Testis (tissue), 3 donors: ENCODE measurements around the gene CLDN5. TPM values are rescaled to one million over a fixed set of nuclear protein-coding genes. Genes with fewer than 3 reads are reported as not detected.

Experiments
- DNase-seq: peaks from one replicate; pipeline ENCODE4 v3.0.0-alpha.2; 2019
- H3K27ac ChIP-seq, 2 donors: fragments of 200-600 bp; sonication (generic); one replicate each; pipeline ENCODE4 v1.5.1; 2019
- H3K27me3 ChIP-seq: fragments of 200-600 bp; sonication (generic); one replicate; pipeline ENCODE4 v1.5.1; 2019
- H3K36me3 ChIP-seq: fragments of 200-600 bp; sonication (generic); one replicate; pipeline ENCODE4 v1.5.1; 2017; ENCODE audit warnings: low read depth; ENCODE audit errors: missing control alignments
- H3K4me1 ChIP-seq: fragments of 200-600 bp; sonication (generic); one replicate; pipeline ENCODE4 v1.5.1; 2019
- H3K4me3 ChIP-seq, 2 donors: fragments of 200-600 bp; sonication (generic); one replicate each; pipeline ENCODE4 v1.5.1; 2017 to 2019
- H3K9me3 ChIP-seq: fragments of 200-600 bp; sonication (generic); one replicate; pipeline ENCODE4 v1.5.1; 2017
- POLR2A ChIP-seq: fragments of 450-650 bp; IDR thresholded peaks from one replicate; pipeline ENCODE4 v1.6.1; 2017; ENCODE audit warnings: antibody characterized with exemption, mild to moderate bottlenecking, moderate library complexity
- WGBS, 2 donors: methylation state at CpG; one replicate each; pipeline ENCODE4 v1.1.5; 2018; 5-methylcytosine and 5-hydroxymethylcytosine counted together
- intact Hi-C: fragments of 100-400 bp; cut with DNase I; formaldehyde crosslinking; loops from one replicate; pipeline ENCODE4 v1.15.1; 2023; ENCODE audit warnings: low total_unique reads
- polyA plus RNA-seq: library from polyadenylated mRNA; stranded (reverse); fragments of 350-450 nt; fragmentation: Illumina TruSeq; extraction: RNeasy Lipid Tissue Mini Kit (QIAGEN cat#74804); gene quantifications from one replicate; pipeline ENCODE4 v1.2.3, GENCODE V29; 2014; ENCODE audit warnings: low read depth, low replicate concordance; ENCODE audit not compliant: insufficient read depth
- total RNA-seq, 2 donors: library from RNA; depleted of rRNA; stranded (reverse); fragments of >200 nt; gene quantifications; one replicate each; pipeline ENCODE4 v1.2.3, GENCODE V29; 2016
- TF ChIP-seq, protein P1 (sequence below), 3 experiments: fragments of 450-650 bp in 2 of 3; fragments of 200-600 bp in 1 of 3; sonication (generic) in 1 of 3; IDR thresholded peaks; one replicate each; pipeline ENCODE4 v1.5.1; 2016 to 2019; ENCODE audit warnings: antibody characterized with exemption in 3 of 3, mild to moderate bottlenecking in 2 of 3, moderate library complexity in 1 of 3

The CLDN5 gene
- total and polyA plus RNA-seq, 3 donors from 2014 or later, result 10.4 to 42.0 (median 29.2) TPM

DNA sequence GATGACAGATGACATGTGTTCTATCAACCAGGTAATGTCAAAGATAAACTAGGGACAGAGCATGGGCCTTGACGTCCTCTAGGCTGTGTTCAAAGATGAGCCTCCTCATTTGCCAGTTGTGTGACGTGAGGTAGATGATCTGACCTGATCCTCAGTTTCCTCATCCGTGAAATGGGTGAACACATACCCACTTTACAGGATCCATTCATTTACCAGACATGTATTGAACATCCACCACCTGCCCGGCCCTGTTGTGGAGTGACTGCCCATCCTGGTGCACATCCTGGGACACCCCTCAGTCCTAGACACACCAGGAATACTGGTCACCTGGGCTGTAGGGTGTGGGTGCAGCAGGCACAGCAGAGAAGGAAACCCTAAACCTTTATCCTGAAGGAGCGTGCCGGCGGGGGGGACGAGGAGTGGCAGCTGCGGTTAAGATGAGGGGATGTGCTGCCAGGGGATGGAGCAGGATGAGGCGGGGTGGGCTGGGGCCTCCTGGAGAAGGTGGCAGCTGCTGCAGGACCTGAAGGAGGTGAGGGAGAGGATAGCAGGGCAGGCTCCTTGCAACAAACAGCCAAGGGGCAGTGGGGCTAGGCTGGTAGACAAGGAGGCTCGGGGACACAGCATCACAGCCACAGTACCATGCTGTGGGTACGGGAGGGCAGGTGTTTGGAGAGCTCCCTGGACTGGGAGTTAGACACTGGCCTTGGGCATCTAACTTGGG lies 8.4 kb downstream of the CLDN5 start:
- no peak overlapping the region for H3K4me3 ChIP-seq
- WGBS, 2 donors, result 93 to 97% methylated on average over 11 to 12 of the region's 12 CpGs

DNA sequence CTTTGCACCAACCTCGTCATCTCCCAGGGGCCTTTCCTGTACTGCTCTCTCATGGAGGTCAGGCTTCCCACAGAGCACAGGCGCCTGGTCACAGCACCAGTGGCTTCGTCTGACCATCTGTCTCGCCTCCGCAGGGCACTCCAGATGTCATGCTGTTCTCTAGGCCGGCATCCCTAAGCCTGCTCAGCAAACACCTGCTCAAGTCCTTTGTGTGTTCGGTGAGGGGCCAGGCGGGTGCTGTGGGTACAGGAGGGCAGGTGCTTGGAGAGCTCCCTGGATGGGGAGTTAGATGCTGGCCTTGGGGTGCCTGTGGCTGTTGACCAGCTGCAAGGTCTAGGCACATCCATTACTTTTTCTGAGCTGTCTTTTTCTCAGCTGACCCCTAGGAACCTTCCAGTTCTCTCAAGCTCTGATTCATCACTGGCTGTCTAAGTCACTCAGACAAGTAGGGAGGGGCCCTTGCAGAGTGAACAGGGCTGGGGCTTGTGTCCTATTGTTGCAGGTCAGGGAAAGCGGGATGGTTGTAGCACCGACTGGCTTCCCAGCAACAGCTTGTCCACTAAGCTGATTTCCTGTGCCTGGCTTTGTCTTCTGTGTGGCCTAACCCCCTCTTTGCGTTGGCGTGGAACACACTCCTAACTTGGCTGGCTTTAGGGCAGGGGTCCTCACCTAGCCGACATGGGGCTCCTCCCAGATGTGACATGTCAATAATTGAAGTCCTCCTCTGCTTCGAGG lies 9.2 kb downstream of the CLDN5 start:
- no peak overlapping the region for H3K27ac ChIP-seq
- DNase-seq, result no peak
- intact Hi-C loops, result no loop called here
- H3K9me3 ChIP-seq, result no peaks in the 10 kb centered on the region
- no peak overlapping the region for H3K4me3 ChIP-seq
- WGBS, 2 donors, result 95 to 97% methylated on average over 13 to 14 of the region's 14 CpGs
- no peak for TF ChIP-seq POLR2A
- TF ChIP-seq, protein P1, sequence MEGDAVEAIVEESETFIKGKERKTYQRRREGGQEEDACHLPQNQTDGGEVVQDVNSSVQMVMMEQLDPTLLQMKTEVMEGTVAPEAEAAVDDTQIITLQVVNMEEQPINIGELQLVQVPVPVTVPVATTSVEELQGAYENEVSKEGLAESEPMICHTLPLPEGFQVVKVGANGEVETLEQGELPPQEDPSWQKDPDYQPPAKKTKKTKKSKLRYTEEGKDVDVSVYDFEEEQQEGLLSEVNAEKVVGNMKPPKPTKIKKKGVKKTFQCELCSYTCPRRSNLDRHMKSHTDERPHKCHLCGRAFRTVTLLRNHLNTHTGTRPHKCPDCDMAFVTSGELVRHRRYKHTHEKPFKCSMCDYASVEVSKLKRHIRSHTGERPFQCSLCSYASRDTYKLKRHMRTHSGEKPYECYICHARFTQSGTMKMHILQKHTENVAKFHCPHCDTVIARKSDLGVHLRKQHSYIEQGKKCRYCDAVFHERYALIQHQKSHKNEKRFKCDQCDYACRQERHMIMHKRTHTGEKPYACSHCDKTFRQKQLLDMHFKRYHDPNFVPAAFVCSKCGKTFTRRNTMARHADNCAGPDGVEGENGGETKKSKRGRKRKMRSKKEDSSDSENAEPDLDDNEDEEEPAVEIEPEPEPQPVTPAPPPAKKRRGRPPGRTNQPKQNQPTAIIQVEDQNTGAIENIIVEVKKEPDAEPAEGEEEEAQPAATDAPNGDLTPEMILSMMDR (IDR thresholded peaks at IDR 0.05), result no peak
- H3K4me1 ChIP-seq, result no peaks in the 10 kb centered on the region
- no peaks in the 10 kb centered on the region for H3K27me3 ChIP-seq
- no peaks in the 10 kb centered on the region for H3K36me3 ChIP-seq

More for the DNA sequence above, 8.4 kb downstream of the CLDN5 start:
- TF ChIP-seq, protein P1 (IDR thresholded peaks at IDR 0.05), result no peak
- no peak for TF ChIP-seq POLR2A
- intact Hi-C loops, result no loop called here
- H3K4me1 ChIP-seq, result no peaks in the 10 kb centered on the region
- no peak for DNase-seq
- H3K9me3 ChIP-seq, result no peaks in the 10 kb centered on the region
- no peaks in the 10 kb centered on the region for H3K36me3 ChIP-seq
- H3K27ac ChIP-seq, result no peak overlapping the region
- no peaks in the 10 kb centered on the region for H3K27me3 ChIP-seq

DNA sequence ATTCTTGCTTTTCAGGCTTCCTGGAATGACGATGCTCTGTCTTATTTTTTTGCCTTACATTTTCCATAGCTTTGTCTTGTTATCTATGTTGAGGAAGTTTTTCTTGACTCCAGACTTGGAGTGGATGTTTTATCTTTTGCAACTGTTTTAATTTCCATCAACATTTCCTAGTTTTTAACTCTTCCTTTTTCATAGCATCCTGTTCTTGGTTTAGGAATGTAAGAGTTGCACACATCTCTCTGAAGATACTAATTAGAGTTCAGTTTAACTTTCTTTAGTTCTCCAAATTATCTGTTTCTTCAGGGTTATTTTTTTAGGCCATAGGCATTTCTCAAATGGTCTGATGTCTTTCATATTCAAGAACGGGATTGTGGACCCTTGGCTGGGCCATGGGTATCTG lies 10.4 kb downstream of the CLDN5 start:
- H3K27me3 ChIP-seq, result no peaks in the 10 kb centered on the region
- 48 to 74% methylated on average over 2 of the region's 2 CpGs for WGBS, 2 donors
- H3K36me3 ChIP-seq, result no peaks in the 10 kb centered on the region
- H3K4me1 ChIP-seq, result no peaks in the 10 kb centered on the region
- intact Hi-C loops, result no loop called here
- H3K9me3 ChIP-seq, result no peaks in the 10 kb centered on the region
- TF ChIP-seq, protein P1 (IDR thresholded peaks at IDR 0.05), result no peak
- no peak for TF ChIP-seq POLR2A
- no peak overlapping the region for H3K4me3 ChIP-seq
- no peak overlapping the region for H3K27ac ChIP-seq
- no peak for DNase-seq

DNA sequence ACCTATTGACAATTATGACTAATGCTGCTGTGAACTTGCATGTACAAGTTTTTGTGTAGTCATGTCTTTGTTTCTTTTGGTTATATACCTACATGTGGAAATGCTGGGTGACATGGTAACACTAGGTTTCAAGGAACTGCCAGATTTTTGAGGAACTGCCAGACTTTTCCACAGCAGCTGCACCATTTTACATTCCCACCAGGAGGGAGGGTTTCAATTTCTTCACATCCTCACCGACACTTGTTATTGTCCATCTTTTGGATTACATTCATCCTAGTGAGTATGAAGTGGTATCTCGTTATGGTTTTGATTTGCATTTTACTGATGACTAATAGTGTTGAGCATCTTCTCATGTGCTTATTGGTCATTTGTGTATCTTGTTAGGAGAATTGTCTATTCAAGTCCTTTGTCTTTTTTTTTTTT lies 13.3 kb downstream of the CLDN5 start:
- TF ChIP-seq, protein P1 (IDR thresholded peaks at IDR 0.05), result no peak
- TF ChIP-seq POLR2A, result no peak
- H3K9me3 ChIP-seq, result no peaks in the 10 kb centered on the region
- H3K27ac ChIP-seq, result no peak overlapping the region
- no peaks in the 10 kb centered on the region for H3K27me3 ChIP-seq
- no peaks in the 10 kb centered on the region for H3K36me3 ChIP-seq
- DNase-seq, result no peak
- H3K4me3 ChIP-seq, result no peak overlapping the region
- H3K4me1 ChIP-seq, result no peaks in the 10 kb centered on the region
- intact Hi-C loops, result no loop called here
- WGBS, 2 donors, result 96 to 100% methylated on average over 2 of the region's 2 CpGs
